Prostate gland (tissue), 2 donors: ENCODE data around the gene DMD.

Experiments
- POLR2A ChIP-seq: fragments of 450-650 bp; IDR thresholded peaks from one replicate; pipeline ENCODE4 v1.6.1; 2016; ENCODE audit warnings: antibody characterized with exemption, mild to moderate bottlenecking
- POLR2AphosphoS5 ChIP-seq: sonication (generic); formaldehyde crosslinking; IDR thresholded peaks from one replicate; pipeline ENCODE4 v1.6.1; 2017; ENCODE audit warnings: antibody characterized with exemption
- TF ChIP-seq, protein P1 (sequence below), 4 experiments: fragments of 200-600 bp in 2 of 4; fragments of 450-650 bp in 2 of 4; sonication (generic) in 2 of 4; IDR thresholded peaks; 1 replicate in 3 of 4; 2 replicates in 1 of 4; pipeline ENCODE4 v1.5.1; 2016 to 2019; ENCODE audit warnings: antibody characterized with exemption in 4 of 4, mild to moderate bottlenecking in 2 of 4, moderate library complexity in 2 of 4

DNA sequence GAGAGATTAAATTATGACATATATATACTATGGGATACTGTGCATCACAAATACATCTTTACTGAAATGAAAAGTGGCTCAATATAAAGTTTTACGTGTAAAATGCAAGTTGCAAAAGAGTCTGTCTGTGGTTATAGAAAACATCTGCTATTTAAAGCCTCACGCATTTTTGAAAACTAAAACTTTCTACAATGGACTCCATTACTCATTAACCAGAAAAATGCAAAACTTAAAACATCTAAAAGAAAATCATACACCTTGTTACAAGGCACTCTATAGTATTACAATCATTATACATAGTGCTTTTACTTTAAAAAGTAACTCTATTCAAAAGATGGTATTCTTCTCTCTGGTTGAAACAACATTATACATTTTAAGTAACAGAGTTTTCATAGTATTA, 755.6 kb downstream of the DMD start:
- TF ChIP-seq POLR2A (no peak), POLR2AphosphoS5 (no peak)
- TF ChIP-seq, protein P1, sequence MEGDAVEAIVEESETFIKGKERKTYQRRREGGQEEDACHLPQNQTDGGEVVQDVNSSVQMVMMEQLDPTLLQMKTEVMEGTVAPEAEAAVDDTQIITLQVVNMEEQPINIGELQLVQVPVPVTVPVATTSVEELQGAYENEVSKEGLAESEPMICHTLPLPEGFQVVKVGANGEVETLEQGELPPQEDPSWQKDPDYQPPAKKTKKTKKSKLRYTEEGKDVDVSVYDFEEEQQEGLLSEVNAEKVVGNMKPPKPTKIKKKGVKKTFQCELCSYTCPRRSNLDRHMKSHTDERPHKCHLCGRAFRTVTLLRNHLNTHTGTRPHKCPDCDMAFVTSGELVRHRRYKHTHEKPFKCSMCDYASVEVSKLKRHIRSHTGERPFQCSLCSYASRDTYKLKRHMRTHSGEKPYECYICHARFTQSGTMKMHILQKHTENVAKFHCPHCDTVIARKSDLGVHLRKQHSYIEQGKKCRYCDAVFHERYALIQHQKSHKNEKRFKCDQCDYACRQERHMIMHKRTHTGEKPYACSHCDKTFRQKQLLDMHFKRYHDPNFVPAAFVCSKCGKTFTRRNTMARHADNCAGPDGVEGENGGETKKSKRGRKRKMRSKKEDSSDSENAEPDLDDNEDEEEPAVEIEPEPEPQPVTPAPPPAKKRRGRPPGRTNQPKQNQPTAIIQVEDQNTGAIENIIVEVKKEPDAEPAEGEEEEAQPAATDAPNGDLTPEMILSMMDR (IDR thresholded peaks at IDR 0.05), result no peak
